Left cardiac atrium (tissue), 4 donors: ENCODE data around the gene SLC35G3. TPM values are rescaled to one million over a fixed set of nuclear protein-coding genes. Genes with fewer than 3 reads are reported as not detected.
A peak's percentile ranks its signal among the peaks of the same experiment; 100 is the strongest.
"Not testable (repeated sequence)": the region's sequence is repeated elsewhere in the genome, so short reads cannot be mapped to it uniquely, and the experiment has no call there.

Source experiments
- ATAC-seq, 2 donors: fragments of 200-7000 bp; cut with Tn5 transposase; one replicate each; pipeline ENCODE4 v1.9.1; 2020; ENCODE audit warnings: mild to moderate bottlenecking in 2 of 2, moderate library complexity in 2 of 2
- DNase-seq: peaks from one replicate; pipeline ENCODE4 v3.0.0-alpha.2; 2020
- intact Hi-C, 2 donors: fragments of 100-400 bp; cut with DNase I; formaldehyde crosslinking; loops; one replicate each; pipeline versions ENCODE4 v1.14.1 to v1.15.1; 2022 to 2023
- total RNA-seq, 2 donors: library from RNA; stranded (reverse); fragmentation: NEBNext Ultra II Directional; extraction: Animal tissue kit (Norgen Biotek cat#: 25700); gene quantifications; one replicate each; pipeline ENCODE4 v1.2.1, GENCODE V29; 2021
- donor health status: DM: no; HTN: yes; CAD: no.
- donor health status: DM: no; HTN: yes; CAD: no; lungs with severe emphysema.
- donor health status: DM: yes; HTN: yes; CAD: no.
- donor health status: Dilated cardiomyopathy.

The SLC35G3 gene
- total RNA-seq, 2 donors from 2014 or later, result not detected

GRCh38 chr17:35170968-35171771 lies 23.0 kb downstream of the SLC35G3 start:
- intact Hi-C loops, result loop anchor here (5.0 to 10.0 kb wide), 2 partner anchors 364 to 371 kb away; partner anchors contain the start of gene SLFN12L (in 1 of the 2)
- ATAC-seq (no peak), DNase-seq (no peak)

DNA sequence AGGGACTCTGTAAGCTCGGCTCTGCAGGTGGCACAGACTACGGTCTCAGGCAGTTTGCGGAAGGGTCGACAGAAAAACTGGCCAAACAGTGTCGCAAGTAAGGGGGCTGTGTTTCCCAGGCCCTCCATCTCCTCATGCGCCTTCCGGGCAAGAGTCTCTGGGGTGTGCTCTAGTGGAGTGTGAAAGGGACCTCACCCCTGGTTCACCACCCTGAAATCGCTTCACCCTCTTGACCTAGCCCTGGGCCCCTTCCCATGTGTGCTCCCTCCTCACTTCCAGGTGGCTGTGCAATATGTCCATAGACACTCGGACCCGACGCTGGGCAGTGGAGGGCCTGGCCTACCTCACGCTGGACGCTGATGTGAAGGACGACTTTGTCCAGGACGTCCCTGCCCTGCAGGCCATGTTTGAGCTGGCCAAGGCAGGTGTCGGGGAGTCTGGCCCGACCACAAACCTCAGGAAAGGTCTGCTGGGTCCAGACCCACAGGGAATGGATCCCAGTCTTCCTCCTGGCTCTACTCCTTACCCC lies 24.3 kb downstream of the SLC35G3 start:
- intact Hi-C loops, result loop anchor here (5.0 to 10.0 kb wide), 2 partner anchors 365 to 372 kb away; partner anchors contain the start of gene SLFN12L (in 1 of the 2)
- DNase-seq (no peak), ATAC-seq (no peak)

- no peak for ATAC-seq
- intact Hi-C loops, result no loop called here
Observed at GRCh38 chr17:35167666-35168065, 26.5 kb downstream of the SLC35G3 start.

DNA sequence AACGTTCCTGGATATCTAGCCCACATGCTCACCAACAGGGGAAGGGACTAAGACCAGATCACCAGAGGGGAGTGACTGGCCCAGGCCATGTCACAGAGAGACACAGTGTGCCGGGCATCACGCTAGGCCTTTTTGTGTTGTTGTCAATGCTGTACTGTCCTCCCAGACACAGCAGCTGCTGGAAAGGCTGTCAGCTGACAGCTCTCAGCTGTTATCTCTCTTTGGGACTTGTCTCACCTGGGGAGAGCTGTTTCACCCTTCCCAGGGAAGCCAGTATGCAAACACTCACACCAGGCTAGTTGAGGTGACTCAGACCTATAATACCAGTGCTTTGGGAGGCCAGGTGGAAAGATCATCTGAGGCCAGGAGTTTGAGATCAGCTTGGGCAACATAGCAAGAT lies 27.1 kb downstream of the SLC35G3 start:
- DNase-seq (no peak), ATAC-seq (no peak)
- intact Hi-C loops, result no loop called here

More at GRCh38 chr17:35167666-35168065, 26.5 kb downstream of the SLC35G3 start:
- DNase-seq, result no peak

- intact Hi-C loops, result no loop called here
- no peak for ATAC-seq
- DNase-seq, result no peak
Observed at GRCh38 chr17:35166526-35166925, 27.7 kb downstream of the SLC35G3 start.

- intact Hi-C loops, result no loop called here
- ATAC-seq (no peak), DNase-seq (no peak)
Observed at GRCh38 chr17:35164716-35165115, 29.5 kb downstream of the SLC35G3 start.

DNA sequence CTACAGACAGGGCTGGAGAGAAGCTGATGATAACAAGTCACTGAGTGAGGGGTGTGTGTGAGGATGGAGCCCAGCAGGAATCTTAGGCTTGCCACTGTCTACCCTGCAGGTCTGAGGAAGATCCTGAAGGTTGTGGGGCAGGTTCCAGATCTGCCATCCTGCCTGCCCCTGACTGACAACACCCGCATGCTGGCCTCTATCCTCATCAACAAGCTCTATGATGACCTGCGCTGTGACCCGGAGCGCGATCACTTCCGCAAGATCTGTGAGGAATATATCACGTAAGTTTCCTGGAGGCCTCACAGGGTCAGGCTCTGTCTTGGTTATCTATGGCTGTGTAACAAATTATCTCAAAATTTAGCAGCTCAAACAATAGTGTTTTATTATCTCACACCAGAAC lies 30.3 kb downstream of the SLC35G3 start:
- DNase-seq (no peak), ATAC-seq (no peak)
- intact Hi-C loops, result no loop called here

DNA sequence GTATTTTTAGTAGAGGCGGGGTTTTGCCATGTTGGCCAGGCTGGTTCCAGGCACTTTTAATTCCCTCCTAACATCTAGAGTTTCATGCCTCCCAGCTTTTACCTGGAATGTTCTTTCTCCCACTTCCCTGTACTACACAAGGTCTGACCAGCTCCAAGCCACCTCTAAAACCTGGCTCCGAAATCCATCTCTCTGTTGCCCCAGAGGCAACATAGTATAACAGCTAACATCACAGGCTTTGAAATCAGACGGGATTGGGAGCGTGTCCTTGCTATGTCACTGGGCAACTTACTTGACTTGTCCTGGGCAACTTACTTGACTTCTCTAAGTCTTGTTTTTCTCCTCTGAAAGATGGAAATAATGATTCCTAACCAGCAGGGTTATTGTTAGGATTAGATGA lies 31.4 kb downstream of the SLC35G3 start:
- intact Hi-C loops, result no loop called here
- DNase-seq (no peak), ATAC-seq (no peak)

DNA sequence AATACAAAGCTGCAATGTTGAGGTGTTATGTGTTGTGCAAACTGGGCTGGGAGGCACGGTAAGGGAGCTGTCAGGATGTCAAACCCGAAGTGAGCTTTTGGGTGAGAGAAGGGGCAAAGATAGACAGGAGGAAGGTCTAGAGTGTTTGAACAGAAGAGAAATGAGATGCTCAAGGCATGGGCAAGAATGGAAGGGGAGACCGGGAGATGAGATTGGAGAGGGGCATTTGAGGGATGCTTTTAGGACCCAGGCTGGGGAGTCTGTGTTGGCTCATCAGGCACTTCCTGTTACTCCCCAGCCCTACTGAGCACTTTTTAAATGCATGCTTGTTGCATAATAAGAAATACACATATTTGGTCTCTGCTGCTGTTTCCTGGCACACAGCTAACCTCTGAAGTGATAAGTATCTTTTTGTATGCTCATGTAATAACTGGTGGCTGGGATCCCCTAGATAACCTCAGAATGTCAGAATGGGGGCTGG lies 32.9 kb downstream of the SLC35G3 start:
- intact Hi-C loops, result no loop called here
- DNase-seq, result no peak
- peak in 1 of 2 donors; percentile 71 for ATAC-seq

DNA sequence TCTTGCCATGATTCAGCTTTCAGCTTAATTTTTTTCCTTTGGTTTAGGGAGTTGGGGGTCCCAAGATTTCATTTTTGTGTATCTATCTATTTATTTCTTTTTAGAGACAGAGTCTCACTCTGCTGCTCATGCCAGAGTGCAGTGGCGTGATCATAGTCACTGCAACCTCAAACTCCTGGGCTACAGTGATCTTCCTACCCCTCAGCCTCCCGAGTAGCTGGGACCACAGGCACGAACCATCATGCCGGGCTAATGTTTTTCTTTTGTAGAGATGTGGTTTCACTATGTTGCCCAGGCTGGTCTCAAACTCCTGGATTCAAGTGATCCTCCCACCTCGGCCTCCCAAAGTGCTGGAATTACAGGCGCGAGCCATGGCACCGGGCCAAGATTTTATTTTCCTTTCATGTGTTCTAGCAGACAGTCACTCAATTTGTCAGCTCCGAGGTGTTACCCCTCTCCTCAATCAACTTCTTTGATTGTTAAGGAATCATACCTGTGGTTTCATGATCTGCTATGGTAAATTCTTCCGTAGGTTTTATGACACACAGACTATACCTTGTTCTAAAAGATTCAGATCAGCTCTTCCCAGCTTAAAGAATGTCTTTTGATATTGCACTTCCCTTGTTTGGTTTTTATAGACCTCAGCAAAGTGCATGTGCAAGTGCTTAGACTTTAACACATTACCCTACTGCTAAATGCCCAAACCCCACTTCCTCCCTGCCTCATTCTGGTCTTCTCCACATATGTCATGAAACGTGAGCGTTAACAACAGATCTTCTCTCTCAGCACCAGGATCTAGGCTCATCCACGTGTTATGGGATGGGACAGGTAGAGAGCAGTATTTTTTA lies 33.6 kb downstream of the SLC35G3 start:
- intact Hi-C loops, result no loop called here
- DNase-seq (no peak), ATAC-seq (peak in 1 of 2 donors; percentile 52)

- ATAC-seq (no peak), DNase-seq (no peak)
- intact Hi-C loops, result no loop called here
Observed at GRCh38 chr17:35159940-35160339, 34.3 kb downstream of the SLC35G3 start.

- DNase-seq (no peak), ATAC-seq (no peak)
- intact Hi-C loops, result no loop called here
Observed at GRCh38 chr17:35155246-35155645, 38.9 kb downstream of the SLC35G3 start.

- no peak for DNase-seq
- no peak for ATAC-seq
- intact Hi-C loops, result no loop called here
Observed at GRCh38 chr17:35154196-35155165, 39.7 kb downstream of the SLC35G3 start.

DNA sequence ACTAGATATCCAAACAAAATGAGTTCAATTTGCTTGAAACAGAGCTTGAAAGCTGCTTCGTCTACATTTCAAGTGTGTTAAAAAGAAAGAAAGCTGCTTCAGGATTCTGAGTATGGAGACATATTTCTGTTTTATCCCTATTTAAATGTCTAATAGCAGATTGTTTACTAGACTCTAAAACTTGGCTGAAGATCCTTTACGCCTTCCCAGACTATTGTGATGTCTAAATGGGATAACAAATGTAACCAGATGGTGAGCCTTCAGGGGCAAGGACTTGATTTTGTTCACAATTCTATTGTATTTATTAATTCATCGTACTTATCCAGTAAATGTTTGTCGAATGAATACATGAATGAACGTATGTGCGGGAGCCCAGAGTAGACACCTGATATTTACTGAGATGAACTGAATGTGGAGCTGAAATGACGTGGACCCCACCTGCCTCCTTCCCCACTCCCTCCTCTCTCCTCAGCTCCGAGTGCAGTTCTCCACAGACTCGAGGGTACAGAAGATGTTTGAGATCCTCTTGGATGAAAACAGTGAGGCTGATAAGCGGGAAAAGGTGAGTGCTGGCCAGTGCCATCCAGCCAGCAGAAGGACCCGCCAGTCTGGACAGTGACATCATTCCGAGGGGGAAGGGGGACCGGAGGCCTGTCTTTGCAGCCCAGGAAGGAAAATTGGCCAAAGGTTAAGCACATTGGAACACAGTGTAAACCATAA lies 41.6 kb downstream of the SLC35G3 start:
- DNase-seq, result no peak
- intact Hi-C loops, result no loop called here
- peak in 1 of 2 donors; percentile 14 for ATAC-seq

GRCh38 chr17:35151080-35151479 lies 43.1 kb downstream of the SLC35G3 start:
- DNase-seq, ATAC-seq, intact Hi-C loops: not testable (repeated sequence)

- intact Hi-C loops, result no loop called here
- DNase-seq (no peak), ATAC-seq (no peak)
Observed at GRCh38 chr17:35149941-35150340, 44.3 kb downstream of the SLC35G3 start.

DNA sequence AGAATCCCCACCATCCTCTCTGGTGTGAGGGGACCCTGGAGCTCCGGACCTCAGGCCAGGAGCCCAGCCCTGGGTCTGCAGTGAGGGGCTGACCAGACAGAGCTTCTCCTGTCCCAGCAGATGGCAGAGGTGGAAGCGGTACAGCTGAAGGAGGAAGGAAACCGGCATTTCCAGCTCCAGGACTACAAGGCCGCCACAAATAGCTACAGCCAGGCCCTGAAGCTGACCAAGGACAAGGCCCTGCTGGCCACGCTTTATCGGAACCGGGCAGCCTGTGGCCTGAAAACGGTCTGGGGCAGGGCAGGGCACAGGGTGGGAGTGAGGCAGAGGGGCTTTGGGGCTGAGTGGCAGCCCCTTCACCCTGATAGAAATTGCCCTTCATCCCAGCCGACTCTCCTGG lies 46.0 kb downstream of the SLC35G3 start:
- ATAC-seq (peak; percentile 16), DNase-seq (no peak)
- intact Hi-C loops, result no loop called here

DNA sequence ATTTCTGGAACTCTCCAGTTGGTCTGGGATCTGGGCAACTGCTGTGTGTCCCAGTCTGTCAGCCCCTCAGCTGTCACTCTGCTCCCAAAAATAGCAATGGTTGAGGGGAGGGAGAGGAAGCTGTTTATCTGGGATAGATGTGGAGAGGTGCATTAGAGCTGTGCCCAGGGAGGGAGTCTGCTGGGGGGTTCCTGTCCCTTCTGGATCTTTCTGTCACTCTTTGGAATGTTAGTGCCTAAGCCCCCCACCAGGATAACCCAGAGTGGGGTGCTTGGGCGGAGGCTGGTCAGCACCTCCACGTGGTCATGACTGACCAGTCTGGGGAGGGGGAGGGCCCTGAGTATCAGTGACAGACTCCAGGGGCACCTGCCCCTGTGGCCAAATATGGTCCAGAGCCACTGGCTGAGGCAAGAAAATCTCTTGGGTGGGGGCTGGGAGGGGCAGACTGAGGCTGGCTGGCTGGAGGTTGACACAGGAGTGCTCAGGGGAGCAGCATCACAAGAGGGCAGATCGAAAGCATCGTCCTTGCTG lies 46.8 kb downstream of the SLC35G3 start, which contains the start of gene UNC45B:
TSS of gene UNC45B (plus strand) at position 443 of the 531 bp plus-strand sequence. CDS start 447 bp downstream, outside the sequence.
- peak; percentile 89 to 91 for ATAC-seq
- intact Hi-C loops, result no loop called here
- DNase-seq, result peak; percentile 59
